Keratinocyte (primary cell): ENCODE results near the gene BCAS3. TPM values are rescaled to one million over a fixed set of nuclear protein-coding genes. Genes with fewer than 3 reads are reported as not detected.

Experiments used
- DNase-seq: peaks from one replicate; pipeline ENCODE4 v3.0.0-alpha.2; 2011; ENCODE audit warnings: low read depth, missing footprints, low spot score
- FAIRE-seq: peaks from 2 replicates; lab custom pipeline; 2011; peaks lifted over from hg19 to GRCh38; lab: Jason Lieb, UNC
- H2AFZ ChIP-seq: 2 replicates; pipeline ENCODE4 v1.6.0; 2012; ENCODE audit warnings: low read length, control low read depth, inconsistent platforms; ENCODE audit not compliant: control insufficient read depth
- H3K27ac ChIP-seq: 2 replicates; pipeline ENCODE4 v1.5.1; 2011; ENCODE audit warnings: low read length; ENCODE audit not compliant: control insufficient read depth, insufficient read depth
- H3K27me3 ChIP-seq: 3 replicates; pipeline ENCODE4 v1.6.0; 2011; ENCODE audit warnings: low read length; ENCODE audit not compliant: control insufficient read depth, insufficient read depth; ENCODE audit errors: extremely low read depth
- H3K36me3 ChIP-seq, 2 experiments: 2 replicates in 1 of 2; 3 replicates in 1 of 2; pipeline ENCODE4 v1.5.1; 2011; ENCODE audit warnings: low read length in 2 of 2, mild to moderate bottlenecking in 1 of 2; ENCODE audit not compliant: control insufficient read depth in 2 of 2, insufficient read depth in 2 of 2; ENCODE audit errors: extremely low read depth in 1 of 2
- H3K4me1 ChIP-seq: 3 replicates; pipeline ENCODE4 v1.5.1; 2011; ENCODE audit warnings: low read length; ENCODE audit not compliant: control insufficient read depth, insufficient read depth; ENCODE audit errors: extremely low read depth
- H3K4me2 ChIP-seq: 3 replicates; pipeline ENCODE4 v1.6.0; 2011; ENCODE audit warnings: low read depth, low read length; ENCODE audit not compliant: control insufficient read depth, insufficient read depth; ENCODE audit errors: extremely low read depth
- H3K4me3 ChIP-seq, 3 experiments: fragments of 200-600 bp in 1 of 3; sonication (generic) in 1 of 3; 2 replicates in 2 of 3; 3 replicates in 1 of 3; pipeline ENCODE4 v1.5.1; 2011 to 2016; ENCODE audit warnings: low read length in 3 of 3, mild to moderate bottlenecking in 3 of 3, control low read depth in 2 of 3, inconsistent platforms in 1 of 3, low read depth in 1 of 3, mixed read lengths in 1 of 3, mixed run types in 1 of 3, moderate library complexity in 1 of 3; ENCODE audit not compliant: control insufficient read depth in 2 of 3, insufficient read depth in 2 of 3; ENCODE audit errors: extremely low read depth in 1 of 3
- H3K79me2 ChIP-seq: 2 replicates; pipeline ENCODE4 v1.6.0; 2012; ENCODE audit warnings: low read length; ENCODE audit not compliant: control insufficient read depth, insufficient read depth
- H3K9ac ChIP-seq: 3 replicates; pipeline ENCODE4 v1.6.0; 2011; ENCODE audit warnings: low read length; ENCODE audit not compliant: control insufficient read depth, insufficient read depth; ENCODE audit errors: extremely low read depth
- H3K9me1 ChIP-seq: 3 replicates; pipeline ENCODE4 v1.6.0; 2011; ENCODE audit warnings: low read length; ENCODE audit not compliant: control insufficient read depth, insufficient read depth; ENCODE audit errors: extremely low read depth
- H3K9me3 ChIP-seq: 2 replicates; pipeline ENCODE4 v1.5.1; 2012; ENCODE audit warnings: low read depth, low read length; ENCODE audit not compliant: control insufficient read depth
- H4K20me1 ChIP-seq: 3 replicates; pipeline ENCODE4 v1.6.0; 2011; ENCODE audit warnings: low read length; ENCODE audit not compliant: control insufficient read depth, insufficient read depth; ENCODE audit errors: extremely low read depth
- CTCF ChIP-seq, 3 experiments: IDR thresholded peaks in 1 of 3; conservative IDR thresholded peaks in 1 of 3; optimal IDR thresholded peaks in 1 of 3; 2 replicates in 2 of 3; 3 replicates in 1 of 3; pipeline versions ENCODE3 to v1.5.1; 2011; ENCODE audit warnings: low read length in 3 of 3, mild to moderate bottlenecking in 3 of 3, moderate library complexity in 2 of 3, control low read depth in 1 of 3, inconsistent platforms in 1 of 3; ENCODE audit not compliant: insufficient read depth in 2 of 3; ENCODE audit errors: extremely low read depth in 1 of 3
- EZH2 ChIP-seq: IDR thresholded peaks from one replicate; pipeline ENCODE4 v1.6.1; 2012; ENCODE audit warnings: inconsistent platforms, mild to moderate bottlenecking, low read length, moderate library complexity
- dilution Hi-C: fragments of 300-500 bp; cut with MboI; formaldehyde crosslinking; loops from one replicate; pipeline ENCODE4 v1.7.0; 2020; ENCODE audit warnings: low sequenced_read_pairs; ENCODE audit not compliant: extremely low pct_ligation_motif_present
- polyA plus RNA-seq, 5 experiments: library from polyadenylated mRNA; depleted of rRNA in 3 of 5; stranded (reverse) in 3 of 5; stranded (forward) in 1 of 5; unstranded in 1 of 5; fragments of >200 nt; gene quantifications; 1 replicate in 1 of 5; 2 replicates in 3 of 5; 3 replicates in 1 of 5; pipeline versions ENCODE4 v1.2.1 to v1.2.3, GENCODE V29; 2011 to 2012; ENCODE audit warnings: missing spikeins in 2 of 5, low read depth in 1 of 5, low replicate concordance in 1 of 5

BCAS3 gene
- polyA plus RNA-seq, 1 donor (not counting 4 experiments of a cell fraction or from before 2014, with no cell fraction given), result 11.8 TPM

GRCh38 chr17:61368049-61368831, 690.6 kb downstream of the BCAS3 start:
- Histone ChIP-seq H3K4me2 (no peak overlapping the region), H3K79me2 (no peaks in the 10 kb centered on the region), H4K20me1 (no peaks in the 10 kb centered on the region), H2AFZ (no peak overlapping the region), H3K36me3 (no peaks in the 10 kb centered on the region), H3K9me3 (no peaks in the 10 kb centered on the region), H3K27me3 (no peaks in the 10 kb centered on the region), H3K4me3 (no peak overlapping the region), H3K9ac (no peak overlapping the region), H3K9me1 (no peaks in the 10 kb centered on the region), H3K27ac (no peak overlapping the region), H3K4me1 (no peaks in the 10 kb centered on the region)
- dilution Hi-C loops, result no loop called here
- TF ChIP-seq EZH2, result no peak
- TF ChIP-seq CTCF (optimal IDR thresholded peaks at IDR 0.05 in 1 of 3, IDR thresholded peaks at IDR 0.05 in 1 of 3, conservative IDR thresholded peaks at IDR 0.05 in 1 of 3; ENCODE audit: extremely low read depth in 1 of 3, insufficient read depth in 2 of 3, low read length in 3 of 3), result no peak
- DNase-seq (no peak), FAIRE-seq (no peak)

- H3K4me1 ChIP-seq, result no peaks in the 10 kb centered on the region
- H3K27ac ChIP-seq, result no peak overlapping the region
- no peak overlapping the region for H3K4me3 ChIP-seq
- H3K79me2 ChIP-seq, result no peaks in the 10 kb centered on the region
- FAIRE-seq, result no peak
- H3K9me3 ChIP-seq, result no peaks in the 10 kb centered on the region
- H3K9me1 ChIP-seq, result no peaks in the 10 kb centered on the region
- no peak overlapping the region for H3K4me2 ChIP-seq
- no peaks in the 10 kb centered on the region for H3K36me3 ChIP-seq
- dilution Hi-C loops, result no loop called here
- no peak overlapping the region for H2AFZ ChIP-seq
- no peaks in the 10 kb centered on the region for H3K27me3 ChIP-seq
- TF ChIP-seq EZH2 (no peak), CTCF (optimal IDR thresholded peaks at IDR 0.05 in 1 of 3, IDR thresholded peaks at IDR 0.05 in 1 of 3, conservative IDR thresholded peaks at IDR 0.05 in 1 of 3; ENCODE audit: extremely low read depth in 1 of 3, insufficient read depth in 2 of 3, low read length in 3 of 3) (no peak)
- no peak overlapping the region for H3K9ac ChIP-seq
- no peaks in the 10 kb centered on the region for H4K20me1 ChIP-seq
- DNase-seq, result no peak
These were observed 691.3 kb downstream of the BCAS3 start for GRCh38 chr17:61368832-61369450.
